HepG2 (cell line): Measurements from ENCODE around the gene CDK13. TPM values are rescaled to one million over a fixed set of nuclear protein-coding genes. Genes with fewer than 3 reads are reported as not detected.

Source experiments
- ARID5B ChIP-seq: IDR thresholded peaks from 2 replicates; pipeline ENCODE4 v1.4.0; 2020; ENCODE audit warnings: mild to moderate bottlenecking, missing genetic modification reagents
- MIER2 ChIP-seq: IDR thresholded peaks from 2 replicates; pipeline ENCODE4 v1.6.1; 2016; ENCODE audit warnings: missing biosample characterization, missing genetic modification reagents
- MZF1 ChIP-seq: sonication (generic); formaldehyde crosslinking; IDR thresholded peaks from 2 replicates; pipeline ENCODE4 v1.8.1; 2023; ENCODE audit warnings: mild to moderate bottlenecking, missing genetic modification reagents, borderline replicate concordance
- NFE2 ChIP-seq: sonication (generic); formaldehyde crosslinking; IDR thresholded peaks from 2 replicates; pipeline ENCODE4 v1.4.0; 2020; ENCODE audit warnings: missing genetic modification reagents
- SIX1 ChIP-seq: sonication (generic); formaldehyde crosslinking; IDR thresholded peaks from 2 replicates; pipeline ENCODE4 v1.4.0; 2020; ENCODE audit warnings: missing genetic modification reagents, borderline replicate concordance
- TFE3 ChIP-seq: IDR thresholded peaks from 2 replicates; pipeline ENCODE4 v1.6.1; 2016
- ZBTB20 ChIP-seq: sonication (generic); formaldehyde crosslinking; IDR thresholded peaks from 2 replicates; pipeline ENCODE4 v1.8.1; 2023; ENCODE audit warnings: missing genetic modification reagents, low read depth, mild to moderate bottlenecking, borderline replicate concordance
- ZSCAN29 ChIP-seq: sonication (generic); formaldehyde crosslinking; conservative IDR thresholded peaks from 2 replicates; pipeline ENCODE4 v1.4.0; 2020; ENCODE audit warnings: mild to moderate bottlenecking, missing genetic modification reagents
- polyA plus RNA-seq, 8 experiments: library from polyadenylated mRNA; depleted of rRNA in 3 of 8; stranded (reverse) in 7 of 8; unstranded in 1 of 8; fragments of >200 nt; fragmentation: Illumina TruSeq in 4 of 8; extraction: Trizol in 4 of 8; gene quantifications; 2 replicates each; pipeline versions ENCODE4 v1.2.1 to v1.2.3, GENCODE V29; 2011 to 2016; ENCODE audit warnings: low read depth in 4 of 8, missing spikeins in 1 of 8, mixed read lengths in 1 of 8; ENCODE audit not compliant: insufficient read depth in 1 of 8
- total RNA-seq, 5 experiments: library from RNA; depleted of rRNA; stranded (reverse); fragments of >200 nt; fragmentation: Illumina TruSeq; extraction: Trizol; gene quantifications; 2 replicates each; pipeline ENCODE4 v1.2.3, GENCODE V29; 2016; ENCODE audit warnings: low read depth in 1 of 5
- TF ChIP-seq, protein P1 (sequence below): sonication (generic); formaldehyde crosslinking; IDR thresholded peaks from 2 replicates; pipeline ENCODE4 v1.5.0; 2020; ENCODE audit warnings: mild to moderate bottlenecking, missing genetic modification reagents, borderline replicate concordance
- TF ChIP-seq, protein P2 (sequence below): sonication (generic); formaldehyde crosslinking; IDR thresholded peaks from 2 replicates; pipeline ENCODE4 v1.4.0; 2020; ENCODE audit warnings: missing genetic modification reagents, borderline replicate concordance
- TF ChIP-seq, protein P3 (sequence below): sonication (generic); formaldehyde crosslinking; IDR thresholded peaks from 2 replicates; pipeline ENCODE4 v1.5.0; 2020; ENCODE audit warnings: missing genetic modification reagents
- TF ChIP-seq, protein P4 (sequence below): sonication (generic); formaldehyde crosslinking; IDR thresholded peaks from 2 replicates; pipeline ENCODE4 v1.9.0; 2021; ENCODE audit warnings: missing genetic modification reagents, borderline replicate concordance

CDK13 gene
- total and polyA plus RNA-seq, 2 of the 13 experiments (the other 11 are each of a cell fraction or from before 2014, with no cell fraction given), result 21.0 to 40.9 TPM

DNA sequence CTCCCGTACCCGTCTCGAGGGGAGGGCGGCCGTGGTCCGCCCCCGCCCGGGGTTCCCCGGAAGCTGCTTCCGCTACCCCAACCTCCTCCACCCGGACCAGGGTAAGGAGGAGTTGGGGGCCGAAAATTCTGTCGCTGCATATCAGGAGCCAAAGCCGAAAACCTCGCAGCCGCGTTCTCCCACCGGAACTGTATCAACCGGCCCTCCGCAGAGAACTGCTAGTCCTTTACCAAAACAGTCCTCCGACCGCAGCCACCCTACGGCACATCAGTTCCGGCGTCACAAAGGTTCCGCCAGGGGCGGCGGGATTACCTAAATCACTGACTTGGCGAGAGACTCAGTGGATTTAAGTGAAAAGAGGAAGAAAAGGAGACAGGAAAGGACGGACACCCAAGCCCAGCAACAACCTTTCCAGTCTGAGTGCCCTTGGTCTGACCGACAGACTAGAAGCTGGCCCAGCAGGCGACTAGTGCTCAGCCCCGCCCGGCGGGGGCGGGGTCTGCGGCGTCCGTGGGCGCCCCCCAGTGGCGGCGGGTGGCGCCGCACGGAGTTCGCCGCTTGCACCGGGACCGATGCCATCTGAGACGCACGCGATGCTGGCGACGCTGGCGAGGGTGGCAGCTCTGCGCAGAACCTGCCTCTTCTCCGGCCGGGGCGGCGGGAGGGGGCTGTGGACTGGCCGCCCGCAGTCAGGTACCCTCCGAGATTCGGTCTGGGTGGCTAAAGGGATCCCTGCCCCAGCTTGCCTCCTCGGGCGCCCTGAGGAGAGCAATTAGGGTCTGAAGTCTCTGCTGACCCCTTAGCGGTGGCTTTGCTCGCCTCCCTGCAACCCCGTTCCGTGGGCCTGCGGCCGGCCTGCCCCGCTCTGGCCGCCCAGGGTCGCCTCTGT, 184.6 kb downstream of the CDK13 start, which contains the start of the genes MPLKIP and SUGCT (continued):
- 0 out of 2 replicates have a peak, but pooled peaks have one; percentile 35 for TF ChIP-seq NFE2
- TF ChIP-seq MZF1 (CRISPR knock-in tag), result no peak
- TF ChIP-seq ARID5B, result peak; percentile 43; the same call in 1 of the 2 replicates
- TF ChIP-seq, protein P1, sequence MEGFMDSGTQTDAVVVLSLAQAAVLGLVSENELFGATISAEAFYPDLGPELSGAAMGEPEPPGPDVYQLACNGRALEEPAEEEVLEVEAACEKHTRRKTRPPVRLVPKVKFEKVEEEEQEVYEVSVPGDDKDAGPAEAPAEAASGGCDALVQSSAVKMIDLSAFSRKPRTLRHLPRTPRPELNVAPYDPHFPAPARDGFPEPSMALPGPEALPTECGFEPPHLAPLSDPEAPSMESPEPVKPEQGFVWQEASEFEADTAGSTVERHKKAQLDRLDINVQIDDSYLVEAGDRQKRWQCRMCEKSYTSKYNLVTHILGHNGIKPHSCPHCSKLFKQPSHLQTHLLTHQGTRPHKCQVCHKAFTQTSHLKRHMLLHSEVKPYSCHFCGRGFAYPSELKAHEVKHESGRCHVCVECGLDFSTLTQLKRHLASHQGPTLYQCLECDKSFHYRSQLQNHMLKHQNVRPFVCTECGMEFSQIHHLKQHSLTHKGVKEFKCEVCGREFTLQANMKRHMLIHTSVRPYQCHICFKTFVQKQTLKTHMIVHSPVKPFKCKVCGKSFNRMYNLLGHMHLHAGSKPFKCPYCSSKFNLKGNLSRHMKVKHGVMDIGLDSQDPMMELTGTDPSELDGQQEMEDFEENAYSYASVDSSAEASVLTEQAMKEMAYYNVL (CRISPR knock-in tag), result peak; percentile 54; the same call in 1 of the 2 replicates
- TF ChIP-seq, protein P2, sequence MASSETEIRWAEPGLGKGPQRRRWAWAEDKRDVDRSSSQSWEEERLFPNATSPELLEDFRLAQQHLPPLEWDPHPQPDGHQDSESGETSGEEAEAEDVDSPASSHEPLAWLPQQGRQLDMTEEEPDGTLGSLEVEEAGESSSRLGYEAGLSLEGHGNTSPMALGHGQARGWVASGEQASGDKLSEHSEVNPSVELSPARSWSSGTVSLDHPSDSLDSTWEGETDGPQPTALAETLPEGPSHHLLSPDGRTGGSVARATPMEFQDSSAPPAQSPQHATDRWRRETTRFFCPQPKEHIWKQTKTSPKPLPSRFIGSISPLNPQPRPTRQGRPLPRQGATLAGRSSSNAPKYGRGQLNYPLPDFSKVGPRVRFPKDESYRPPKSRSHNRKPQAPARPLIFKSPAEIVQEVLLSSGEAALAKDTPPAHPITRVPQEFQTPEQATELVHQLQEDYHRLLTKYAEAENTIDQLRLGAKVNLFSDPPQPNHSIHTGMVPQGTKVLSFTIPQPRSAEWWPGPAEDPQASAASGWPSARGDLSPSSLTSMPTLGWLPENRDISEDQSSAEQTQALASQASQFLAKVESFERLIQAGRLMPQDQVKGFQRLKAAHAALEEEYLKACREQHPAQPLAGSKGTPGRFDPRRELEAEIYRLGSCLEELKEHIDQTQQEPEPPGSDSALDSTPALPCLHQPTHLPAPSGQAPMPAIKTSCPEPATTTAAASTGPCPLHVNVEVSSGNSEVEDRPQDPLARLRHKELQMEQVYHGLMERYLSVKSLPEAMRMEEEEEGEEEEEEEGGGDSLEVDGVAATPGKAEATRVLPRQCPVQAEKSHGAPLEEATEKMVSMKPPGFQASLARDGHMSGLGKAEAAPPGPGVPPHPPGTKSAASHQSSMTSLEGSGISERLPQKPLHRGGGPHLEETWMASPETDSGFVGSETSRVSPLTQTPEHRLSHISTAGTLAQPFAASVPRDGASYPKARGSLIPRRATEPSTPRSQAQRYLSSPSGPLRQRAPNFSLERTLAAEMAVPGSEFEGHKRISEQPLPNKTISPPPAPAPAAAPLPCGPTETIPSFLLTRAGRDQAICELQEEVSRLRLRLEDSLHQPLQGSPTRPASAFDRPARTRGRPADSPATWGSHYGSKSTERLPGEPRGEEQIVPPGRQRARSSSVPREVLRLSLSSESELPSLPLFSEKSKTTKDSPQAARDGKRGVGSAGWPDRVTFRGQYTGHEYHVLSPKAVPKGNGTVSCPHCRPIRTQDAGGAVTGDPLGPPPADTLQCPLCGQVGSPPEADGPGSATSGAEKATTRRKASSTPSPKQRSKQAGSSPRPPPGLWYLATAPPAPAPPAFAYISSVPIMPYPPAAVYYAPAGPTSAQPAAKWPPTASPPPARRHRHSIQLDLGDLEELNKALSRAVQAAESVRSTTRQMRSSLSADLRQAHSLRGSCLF, result no peak
- no peak for TF ChIP-seq SIX1 (CRISPR knock-in tag)
- TF ChIP-seq MIER2 (CRISPR knock-in tag), result no peak
- no peak for TF ChIP-seq ZBTB20 (CRISPR knock-in tag)
- TF ChIP-seq, protein P3, sequence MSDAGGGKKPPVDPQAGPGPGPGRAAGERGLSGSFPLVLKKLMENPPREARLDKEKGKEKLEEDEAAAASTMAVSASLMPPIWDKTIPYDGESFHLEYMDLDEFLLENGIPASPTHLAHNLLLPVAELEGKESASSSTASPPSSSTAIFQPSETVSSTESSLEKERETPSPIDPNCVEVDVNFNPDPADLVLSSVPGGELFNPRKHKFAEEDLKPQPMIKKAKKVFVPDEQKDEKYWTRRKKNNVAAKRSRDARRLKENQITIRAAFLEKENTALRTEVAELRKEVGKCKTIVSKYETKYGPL (CRISPR knock-in tag), result peak; percentile 21; the same call in 1 of the 2 replicates
- TF ChIP-seq TFE3 (CRISPR knock-in tag), result no peak
- TF ChIP-seq, protein P4, sequence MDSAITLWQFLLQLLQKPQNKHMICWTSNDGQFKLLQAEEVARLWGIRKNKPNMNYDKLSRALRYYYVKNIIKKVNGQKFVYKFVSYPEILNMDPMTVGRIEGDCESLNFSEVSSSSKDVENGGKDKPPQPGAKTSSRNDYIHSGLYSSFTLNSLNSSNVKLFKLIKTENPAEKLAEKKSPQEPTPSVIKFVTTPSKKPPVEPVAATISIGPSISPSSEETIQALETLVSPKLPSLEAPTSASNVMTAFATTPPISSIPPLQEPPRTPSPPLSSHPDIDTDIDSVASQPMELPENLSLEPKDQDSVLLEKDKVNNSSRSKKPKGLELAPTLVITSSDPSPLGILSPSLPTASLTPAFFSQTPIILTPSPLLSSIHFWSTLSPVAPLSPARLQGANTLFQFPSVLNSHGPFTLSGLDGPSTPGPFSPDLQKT, result no peak
- TF ChIP-seq ZSCAN29 (CRISPR knock-in tag), result no peak
